Tibial nerve (tissue), 4 donors: ENCODE data around the gene C14orf180. TPM values are rescaled to one million over a fixed set of nuclear protein-coding genes. Genes with fewer than 3 reads are reported as not detected.

Experiments
- DNase-seq, 2 donors: peaks; one replicate each; pipeline ENCODE4 v3.0.0-alpha.2; 2019; ENCODE audit warnings: low spot score in 2 of 2
- H3K27ac ChIP-seq, 4 donors: fragments of 200-600 bp; sonication (generic) in 3 of 4; one replicate each; pipeline ENCODE4 v1.5.1; 2017 to 2019; ENCODE audit warnings: mild to moderate bottlenecking in 1 of 4
- H3K27me3 ChIP-seq, 2 donors: fragments of 200-600 bp; sonication (generic) in 1 of 2; one replicate each; pipeline versions ENCODE4 v1.5.1 to v1.6.0; 2017 to 2019
- H3K36me3 ChIP-seq, 3 donors: fragments of 200-600 bp; sonication (generic); one replicate each; pipeline ENCODE4 v1.5.1; 2018 to 2019
- H3K4me1 ChIP-seq, 4 donors: fragments of 200-600 bp; sonication (generic) in 3 of 4; one replicate each; pipeline ENCODE4 v1.5.1; 2017 to 2019
- H3K4me3 ChIP-seq, 4 donors: fragments of 200-600 bp; sonication (generic) in 3 of 4; one replicate each; pipeline ENCODE4 v1.5.1; 2017 to 2019; ENCODE audit warnings: mild to moderate bottlenecking in 1 of 4, moderate library complexity in 1 of 4
- H3K9me3 ChIP-seq, 4 donors: fragments of 200-600 bp; sonication (generic) in 3 of 4; one replicate each; pipeline ENCODE4 v1.5.1; 2017 to 2019
- EP300 ChIP-seq, 2 donors: sonication (generic); formaldehyde crosslinking; IDR thresholded peaks; one replicate each; pipeline ENCODE4 v1.6.1; 2017; ENCODE audit warnings: antibody characterized with exemption in 2 of 2, mild to moderate bottlenecking in 1 of 2
- POLR2A ChIP-seq, 2 donors: fragments of 450-650 bp; IDR thresholded peaks; one replicate each; pipeline ENCODE4 v1.6.1; 2017; ENCODE audit warnings: antibody characterized with exemption in 2 of 2, mild to moderate bottlenecking in 2 of 2, moderate library complexity in 2 of 2
- WGBS, 2 donors: methylation state at CpG; one replicate each; pipeline ENCODE4 v1.1.5; 2018; 5-methylcytosine and 5-hydroxymethylcytosine counted together
- total RNA-seq, 4 donors: library from RNA; depleted of rRNA; stranded (reverse); fragments of >200 nt; gene quantifications; one replicate each; pipeline ENCODE4 v1.1.0, GENCODE V29; 2016
- TF ChIP-seq, protein P1 (sequence below), 5 experiments: fragments of 200-600 bp in 3 of 5; fragments of 450-650 bp in 2 of 5; sonication (generic) in 3 of 5; IDR thresholded peaks; one replicate each; pipeline ENCODE4 v1.5.1; 2016 to 2019; ENCODE audit warnings: antibody characterized with exemption in 5 of 5, mild to moderate bottlenecking in 3 of 5, moderate library complexity in 2 of 5

C14orf180 gene
- total RNA-seq, 4 donors from 2014 or later = 6.1 to 31.2 (median 11.1) TPM

DNA sequence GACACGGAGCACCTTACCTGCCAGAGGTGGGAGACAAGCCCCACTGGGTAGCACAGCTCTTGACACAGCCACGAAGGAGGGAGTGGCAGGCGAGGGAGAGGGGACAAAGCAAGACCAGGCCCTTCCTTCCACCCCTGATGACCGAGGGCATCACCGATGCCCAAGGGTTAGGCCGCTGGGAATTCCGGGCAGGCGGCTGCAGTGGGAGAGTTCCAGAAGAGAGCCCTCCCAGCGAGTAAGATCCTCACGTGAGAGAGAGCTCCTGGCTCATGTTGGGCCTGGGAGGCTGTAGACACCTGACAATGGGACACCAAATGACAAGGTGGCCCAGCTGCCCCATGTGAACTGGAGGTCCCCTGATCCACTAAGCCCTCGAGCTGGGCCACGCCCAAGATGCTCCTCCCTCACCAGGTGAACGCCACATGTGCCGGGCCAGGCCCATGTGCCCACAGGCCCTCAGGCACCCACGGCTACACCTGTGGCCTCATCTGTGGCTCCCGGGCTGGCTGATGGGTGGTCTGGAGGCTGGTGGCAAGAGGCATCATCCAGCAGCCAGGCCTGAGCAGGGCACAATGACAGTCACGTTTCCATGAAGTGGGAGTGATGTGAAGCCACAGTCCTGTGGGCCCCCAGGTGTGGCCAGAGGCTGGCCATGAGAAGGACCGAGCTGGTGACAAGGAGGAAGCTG is 32.1 kb upstream of the C14orf180 start:
- Histone ChIP-seq H3K9me3 (no peaks in the 10 kb centered on the region), H3K27me3 (peaks cover 0 to 55% of the 10 kb centered on the region in 2 donors), H3K4me3 (no peak overlapping the region), H3K4me1 (no peaks in the 10 kb centered on the region), H3K27ac (no peak overlapping the region), H3K36me3 (no peaks in the 10 kb centered on the region)
- 77 to 84% methylated on average over 12 to 14 of the region's 18 CpGs for WGBS, 2 donors
- no peak for DNase-seq
- no peak for TF ChIP-seq EP300 (IDR thresholded peaks at IDR 0.05)

DNA sequence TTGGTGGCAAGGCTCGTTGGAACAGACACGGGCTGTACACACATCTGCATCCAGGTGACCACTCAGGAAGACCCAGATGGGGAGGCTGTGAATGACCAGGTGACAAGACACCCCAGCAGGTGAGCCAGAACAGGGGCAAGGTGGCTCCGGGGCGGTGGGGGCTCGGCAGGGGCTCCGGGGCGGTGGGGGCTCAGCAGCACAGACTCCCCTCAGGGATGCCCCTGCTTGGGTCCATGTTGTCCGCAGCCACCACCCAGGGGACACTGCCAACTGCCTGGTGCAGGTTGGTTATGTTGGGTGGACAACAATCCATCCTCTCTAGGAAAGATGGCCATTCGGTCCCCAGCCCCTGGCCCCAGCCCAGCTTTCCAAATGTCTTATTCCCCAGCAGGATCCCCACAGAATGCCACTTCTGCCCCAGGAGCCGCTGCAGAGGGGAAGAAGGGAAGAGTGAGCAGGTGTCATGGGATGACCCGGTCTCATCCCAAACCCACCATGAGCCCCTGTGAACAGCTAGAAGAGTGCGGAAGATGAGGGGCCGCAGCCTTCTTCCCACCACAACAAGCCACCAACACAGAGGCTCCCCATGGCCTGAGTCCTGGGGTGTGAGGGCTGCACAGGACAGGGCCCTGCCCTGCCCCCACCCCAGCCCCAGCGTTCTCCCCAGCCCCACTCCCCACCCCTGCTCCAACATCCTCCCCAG is 31.4 kb upstream of the C14orf180 start:
- H3K27me3 ChIP-seq = peaks cover 0 to 55% of the 10 kb centered on the region in 2 donors
- TF ChIP-seq EP300 (IDR thresholded peaks at IDR 0.05) = no peak
- TF ChIP-seq, protein P1, sequence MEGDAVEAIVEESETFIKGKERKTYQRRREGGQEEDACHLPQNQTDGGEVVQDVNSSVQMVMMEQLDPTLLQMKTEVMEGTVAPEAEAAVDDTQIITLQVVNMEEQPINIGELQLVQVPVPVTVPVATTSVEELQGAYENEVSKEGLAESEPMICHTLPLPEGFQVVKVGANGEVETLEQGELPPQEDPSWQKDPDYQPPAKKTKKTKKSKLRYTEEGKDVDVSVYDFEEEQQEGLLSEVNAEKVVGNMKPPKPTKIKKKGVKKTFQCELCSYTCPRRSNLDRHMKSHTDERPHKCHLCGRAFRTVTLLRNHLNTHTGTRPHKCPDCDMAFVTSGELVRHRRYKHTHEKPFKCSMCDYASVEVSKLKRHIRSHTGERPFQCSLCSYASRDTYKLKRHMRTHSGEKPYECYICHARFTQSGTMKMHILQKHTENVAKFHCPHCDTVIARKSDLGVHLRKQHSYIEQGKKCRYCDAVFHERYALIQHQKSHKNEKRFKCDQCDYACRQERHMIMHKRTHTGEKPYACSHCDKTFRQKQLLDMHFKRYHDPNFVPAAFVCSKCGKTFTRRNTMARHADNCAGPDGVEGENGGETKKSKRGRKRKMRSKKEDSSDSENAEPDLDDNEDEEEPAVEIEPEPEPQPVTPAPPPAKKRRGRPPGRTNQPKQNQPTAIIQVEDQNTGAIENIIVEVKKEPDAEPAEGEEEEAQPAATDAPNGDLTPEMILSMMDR (IDR thresholded peaks at IDR 0.05) = no peak
- TF ChIP-seq POLR2A (IDR thresholded peaks at IDR 0.05) = no peak

DNA sequence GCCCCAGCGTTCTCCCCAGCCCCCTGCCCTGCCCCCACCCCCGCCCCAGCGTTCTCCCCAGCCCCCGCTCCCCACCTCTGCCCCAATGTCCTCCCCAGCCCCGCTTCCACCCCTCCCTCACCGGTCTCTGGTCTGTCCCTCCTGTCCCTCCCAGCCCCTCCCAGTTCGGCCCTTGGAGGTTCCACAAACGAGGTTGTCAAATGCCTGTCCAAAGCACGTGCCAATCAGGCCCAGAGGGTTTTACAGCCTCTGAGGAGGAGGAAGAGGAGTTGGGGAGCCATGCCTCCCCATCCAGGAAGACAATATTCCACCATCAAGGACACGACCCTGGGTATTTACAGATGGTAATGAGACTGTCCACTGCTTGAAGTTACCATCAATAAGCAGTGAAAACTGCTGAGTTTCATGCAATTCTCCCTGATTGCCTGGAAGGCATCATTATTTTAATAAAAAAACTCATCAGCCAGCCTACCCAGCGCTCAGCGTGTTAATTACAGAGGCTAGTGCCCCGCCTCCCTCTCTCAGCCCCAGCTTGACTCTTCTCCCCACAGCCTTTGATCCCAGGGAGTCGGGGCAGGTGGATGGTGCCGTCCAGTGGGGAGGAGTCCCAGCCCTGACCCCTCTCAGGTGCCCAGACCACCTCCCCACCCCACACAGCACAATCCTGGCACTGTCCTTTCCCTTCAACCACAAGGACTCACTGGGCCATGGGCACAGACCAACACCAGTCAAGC is 30.6 kb upstream of the C14orf180 start:
- no peaks in the 10 kb centered on the region for H3K9me3 ChIP-seq
- H3K27me3 ChIP-seq = peaks cover 0 to 48% of the 10 kb centered on the region in 2 donors
- 30 to 31% methylated on average over 6 to 9 of the region's 15 CpGs for WGBS, 2 donors
- H3K4me3 ChIP-seq = no peak overlapping the region
- no peak overlapping the region for H3K27ac ChIP-seq
- H3K4me1 ChIP-seq = no peaks in the 10 kb centered on the region
- TF ChIP-seq EP300 (IDR thresholded peaks at IDR 0.05) = no peak
- TF ChIP-seq, protein P1 (IDR thresholded peaks at IDR 0.05) = no peak
- no peak for TF ChIP-seq POLR2A (IDR thresholded peaks at IDR 0.05)
- no peak for DNase-seq
- H3K36me3 ChIP-seq = no peaks in the 10 kb centered on the region

More for the DNA sequence above, 31.4 kb upstream of the C14orf180 start:
- Histone ChIP-seq H3K27ac (no peak overlapping the region), H3K4me3 (no peak overlapping the region), H3K36me3 (no peaks in the 10 kb centered on the region), H3K4me1 (no peaks in the 10 kb centered on the region), H3K9me3 (no peaks in the 10 kb centered on the region)
- no peak for DNase-seq
- WGBS, 2 donors = 84 to 91% methylated on average over 13 to 14 of the region's 14 CpGs

DNA sequence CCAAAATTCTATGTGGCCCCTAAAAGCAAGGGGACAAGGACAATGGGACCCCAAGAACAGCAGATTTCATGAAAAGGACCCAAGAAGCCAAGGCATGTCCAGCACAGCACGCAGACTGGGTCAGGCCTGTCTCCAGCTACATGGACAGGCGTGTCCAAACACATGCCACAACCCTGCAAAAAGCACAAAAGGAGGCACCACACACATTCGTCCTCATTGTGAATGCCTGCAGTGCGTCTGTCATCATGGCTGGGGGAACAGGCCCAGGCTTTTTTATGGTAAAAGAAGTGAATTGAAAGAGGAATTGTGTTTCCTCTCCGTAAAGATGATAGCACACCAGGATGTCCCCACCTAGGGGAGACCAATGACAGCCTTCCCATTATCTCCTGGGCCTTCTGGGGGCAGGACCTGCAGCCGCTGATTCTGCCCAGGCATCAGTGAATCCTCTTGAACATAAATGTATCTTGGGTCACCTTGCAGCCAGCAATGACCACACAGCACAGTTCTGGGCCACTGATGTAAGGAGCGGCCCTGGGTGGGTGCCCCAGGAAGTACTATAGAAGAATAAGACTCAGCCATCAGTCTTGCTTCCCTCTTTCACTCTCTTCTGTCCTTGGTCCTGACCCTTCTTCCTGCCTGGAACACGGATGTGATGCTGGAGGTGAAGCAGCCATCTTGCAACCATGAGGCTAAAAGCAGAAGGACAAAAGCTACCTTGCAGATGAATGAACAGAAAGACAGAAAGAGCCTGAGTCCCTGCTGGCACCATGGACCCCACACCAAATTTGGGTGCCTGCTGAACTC is 29.8 kb upstream of the C14orf180 start:
- H3K27me3 ChIP-seq = peaks cover 0 to 41% of the 10 kb centered on the region in 2 donors
- DNase-seq = no peak
- no peaks in the 10 kb centered on the region for H3K36me3 ChIP-seq
- TF ChIP-seq POLR2A (IDR thresholded peaks at IDR 0.05) (no peak), EP300 (IDR thresholded peaks at IDR 0.05) (no peak)
- TF ChIP-seq, protein P1 (IDR thresholded peaks at IDR 0.05) = no peak
- no peak overlapping the region for H3K27ac ChIP-seq
- no peaks in the 10 kb centered on the region for H3K9me3 ChIP-seq
- H3K4me1 ChIP-seq = no peaks in the 10 kb centered on the region
- WGBS, 2 donors = 69 to 87% methylated on average over 8 of the region's 8 CpGs
- H3K4me3 ChIP-seq = no peak overlapping the region

DNA sequence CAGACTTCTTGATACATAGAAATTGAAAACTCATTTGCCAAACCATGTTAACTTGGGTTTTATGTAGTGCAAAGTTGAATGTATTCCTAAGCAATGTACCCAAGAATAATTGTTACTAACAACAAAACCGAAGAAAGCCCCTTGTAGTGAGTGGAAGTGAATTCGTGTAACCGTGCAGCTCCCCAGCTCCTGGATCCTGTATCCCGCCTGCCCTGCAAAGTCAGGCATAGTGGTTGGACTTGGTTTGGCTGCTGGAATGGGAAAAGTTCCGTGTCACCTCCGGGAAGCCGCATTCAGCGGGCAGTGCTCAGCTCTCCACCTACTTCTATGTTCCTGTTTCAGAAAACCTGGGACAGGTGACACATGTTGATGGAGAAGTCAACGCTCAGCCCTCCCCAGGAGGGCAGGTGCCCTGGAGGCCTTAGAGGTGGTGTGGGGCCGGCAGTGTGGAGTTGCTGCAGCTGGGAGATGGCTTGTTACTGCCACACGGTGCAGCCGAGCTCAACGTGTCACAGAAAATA is 29.2 kb upstream of the C14orf180 start:
- WGBS, 2 donors = 83 to 84% methylated on average over 13 of the region's 13 CpGs
- no peak for TF ChIP-seq POLR2A (IDR thresholded peaks at IDR 0.05)
- TF ChIP-seq, protein P1 (IDR thresholded peaks at IDR 0.05) = no peak
- TF ChIP-seq EP300 (IDR thresholded peaks at IDR 0.05) = no peak
- Histone ChIP-seq H3K27ac (no peak overlapping the region), H3K4me1 (no peaks in the 10 kb centered on the region), H3K4me3 (no peak overlapping the region), H3K36me3 (no peaks in the 10 kb centered on the region), H3K9me3 (no peaks in the 10 kb centered on the region), H3K27me3 (peaks cover 0 to 37% of the 10 kb centered on the region in 2 donors)
- no peak for DNase-seq
